H7 (cell line): ENCODE results near the gene CLEC3B. TPM values are rescaled to one million over a fixed set of nuclear protein-coding genes. Genes with fewer than 3 reads are reported as not detected.

Experiments
- DNase-seq: peaks from one replicate; pipeline ENCODE4 v3.0.0; 2012
- H3K27me3 ChIP-seq: 2 replicates; pipeline ENCODE4 v1.6.0; 2011; ENCODE audit warnings: mild to moderate bottlenecking, low read length; ENCODE audit not compliant: control insufficient read depth, insufficient read depth
- H3K36me3 ChIP-seq: replicated peaks from 2 replicates; pipeline ENCODE4 v1.5.1; 2011; ENCODE audit warnings: low read length; ENCODE audit not compliant: control insufficient read depth, insufficient read depth
- H3K4me3 ChIP-seq: 2 replicates; pipeline ENCODE4 v1.5.1; 2011; ENCODE audit warnings: low read depth, mild to moderate bottlenecking, control low read depth, low read length, moderate library complexity; ENCODE audit not compliant: insufficient read depth
- total RNA-seq: library from RNA; depleted of rRNA; stranded (reverse); fragments of >200 nt; shearing (Covaris generic); gene quantifications from 2 replicates; pipeline ENCODE4 v1.2.3, GENCODE V29; 2014

CLEC3B gene
- total RNA-seq, 1 experiment from 2014 or later = not detected

GRCh38 chr3:44995142-44995770 is 30.8 kb upstream of the CLEC3B start:
- Histone ChIP-seq H3K4me3 (no peak overlapping the region), H3K27me3 (no peaks in the 10 kb centered on the region), H3K36me3 (peaks cover 21% of the 10 kb centered on the region)
- no peak for DNase-seq

GRCh38 chr3:44996556-44996969 is 29.5 kb upstream of the CLEC3B start:
- Histone ChIP-seq H3K36me3 (peaks cover 27% of the 10 kb centered on the region), H3K4me3 (no peak overlapping the region)
- DNase-seq = no peak

GRCh38 chr3:44999782-45000181 is 26.3 kb upstream of the CLEC3B start:
- Histone ChIP-seq H3K36me3 (peaks cover 37% of the 10 kb centered on the region), H3K4me3 (no peak overlapping the region), H3K27me3 (no peaks in the 10 kb centered on the region)
- no peak for DNase-seq

More at GRCh38 chr3:44996556-44996969, 29.5 kb upstream of the CLEC3B start:
- H3K27me3 ChIP-seq = no peaks in the 10 kb centered on the region

- H3K36me3 ChIP-seq = peaks cover 41% of the 10 kb centered on the region
Measured at GRCh38 chr3:45000823-45001222, 25.3 kb upstream of the CLEC3B start.

GRCh38 chr3:45001738-45002137 is 24.4 kb upstream of the CLEC3B start:
- Histone ChIP-seq H3K36me3 (peaks cover 37% of the 10 kb centered on the region), H3K4me3 (no peak overlapping the region)
- no peak for DNase-seq

More at GRCh38 chr3:45000823-45001222, 25.3 kb upstream of the CLEC3B start:
- H3K27me3 ChIP-seq = no peaks in the 10 kb centered on the region
- no peak for DNase-seq
- no peak overlapping the region for H3K4me3 ChIP-seq

GRCh38 chr3:45002139-45002660 is 23.9 kb upstream of the CLEC3B start:
- H3K27me3 ChIP-seq = no peaks in the 10 kb centered on the region
- H3K4me3 ChIP-seq = no peak overlapping the region
- no peak for DNase-seq
- peaks cover 39% of the 10 kb centered on the region for H3K36me3 ChIP-seq

More at GRCh38 chr3:45001738-45002137, 24.4 kb upstream of the CLEC3B start:
- H3K27me3 ChIP-seq = no peaks in the 10 kb centered on the region

GRCh38 chr3:45002720-45003119 is 23.4 kb upstream of the CLEC3B start:
- H3K36me3 ChIP-seq = peaks cover 41% of the 10 kb centered on the region
- no peaks in the 10 kb centered on the region for H3K27me3 ChIP-seq
- no peak overlapping the region for H3K4me3 ChIP-seq
- no peak for DNase-seq

GRCh38 chr3:45003406-45003805 is 22.7 kb upstream of the CLEC3B start:
- Histone ChIP-seq H3K27me3 (no peaks in the 10 kb centered on the region), H3K36me3 (peaks cover 44% of the 10 kb centered on the region), H3K4me3 (no peak overlapping the region)
- no peak for DNase-seq

GRCh38 chr3:45003859-45004258 is 22.2 kb upstream of the CLEC3B start:
- Histone ChIP-seq H3K4me3 (no peak overlapping the region), H3K36me3 (peaks cover 41% of the 10 kb centered on the region), H3K27me3 (no peaks in the 10 kb centered on the region)
- DNase-seq = no peak

GRCh38 chr3:45007091-45007490 is 19.0 kb upstream of the CLEC3B start:
- DNase-seq = no peak
- Histone ChIP-seq H3K4me3 (no peak overlapping the region), H3K36me3 (peaks cover 36% of the 10 kb centered on the region), H3K27me3 (no peaks in the 10 kb centered on the region)

- Histone ChIP-seq H3K36me3 (peaks cover 37% of the 10 kb centered on the region), H3K4me3 (no peak overlapping the region), H3K27me3 (no peaks in the 10 kb centered on the region)
- DNase-seq = no peak
Measured at GRCh38 chr3:45008117-45008516, 18.0 kb upstream of the CLEC3B start.

GRCh38 chr3:45009868-45010267 is 16.2 kb upstream of the CLEC3B start:
- H3K4me3 ChIP-seq = no peak overlapping the region
- H3K27me3 ChIP-seq = no peaks in the 10 kb centered on the region
- DNase-seq = no peak
- peaks cover 33% of the 10 kb centered on the region for H3K36me3 ChIP-seq

GRCh38 chr3:45010811-45011333 is 15.2 kb upstream of the CLEC3B start:
- H3K4me3 ChIP-seq = no peak overlapping the region
- DNase-seq = no peak
- H3K36me3 ChIP-seq = peaks cover 28% of the 10 kb centered on the region
- no peaks in the 10 kb centered on the region for H3K27me3 ChIP-seq

GRCh38 chr3:45011756-45012508 is 14.2 kb upstream of the CLEC3B start:
- H3K4me3 ChIP-seq = no peak overlapping the region
- DNase-seq = no peak
- peaks cover 26% of the 10 kb centered on the region for H3K36me3 ChIP-seq
- H3K27me3 ChIP-seq = no peaks in the 10 kb centered on the region

GRCh38 chr3:45012577-45012976 is 13.5 kb upstream of the CLEC3B start:
- H3K36me3 ChIP-seq = peaks cover 20% of the 10 kb centered on the region

More at GRCh38 chr3:45012577-45012976, 13.5 kb upstream of the CLEC3B start:
- no peak for DNase-seq
- Histone ChIP-seq H3K27me3 (no peaks in the 10 kb centered on the region), H3K4me3 (no peak overlapping the region)
